GM12865 (cell line): ENCODE measurements around the gene PTGDS.

Experiments
- DNase-seq: peaks from one replicate; pipeline ENCODE4 v3.0.0; 2010; ENCODE audit warnings: low read depth
- H3K4me3 ChIP-seq: 2 replicates; pipeline ENCODE4 v1.5.1; 2011; ENCODE audit warnings: mild to moderate bottlenecking, low read depth, low read length, control low read depth
- TF ChIP-seq, protein P1 (sequence below): IDR thresholded peaks from 2 replicates; pipeline ENCODE4 v1.5.1; 2011; ENCODE audit warnings: low read length, control low read depth, low read depth, inconsistent platforms; ENCODE audit not compliant: insufficient read depth; ENCODE audit errors: missing control alignments

The PTGDS gene

DNA sequence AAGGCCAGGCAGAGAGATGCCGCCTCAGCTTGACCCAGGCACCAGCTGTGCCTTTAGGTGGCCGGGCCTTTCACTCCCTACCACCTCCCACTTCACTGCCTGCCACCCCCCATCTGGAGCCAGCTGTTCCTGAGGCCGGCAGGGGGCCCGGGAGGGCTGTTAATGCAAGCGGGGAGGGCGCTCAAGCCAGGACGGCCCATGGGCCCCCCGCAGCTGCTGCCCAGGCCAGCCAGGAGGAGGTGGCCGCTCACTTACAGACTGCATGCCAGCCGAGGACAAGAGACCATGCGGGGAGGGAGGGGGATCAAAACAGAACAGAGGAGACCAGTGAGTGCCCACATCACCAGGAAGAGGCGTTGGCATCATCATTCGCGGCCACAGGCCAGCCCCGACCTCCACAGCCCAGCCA lies 46.3 kb downstream of the PTGDS start:
- no peak for DNase-seq
- TF ChIP-seq, protein P1, sequence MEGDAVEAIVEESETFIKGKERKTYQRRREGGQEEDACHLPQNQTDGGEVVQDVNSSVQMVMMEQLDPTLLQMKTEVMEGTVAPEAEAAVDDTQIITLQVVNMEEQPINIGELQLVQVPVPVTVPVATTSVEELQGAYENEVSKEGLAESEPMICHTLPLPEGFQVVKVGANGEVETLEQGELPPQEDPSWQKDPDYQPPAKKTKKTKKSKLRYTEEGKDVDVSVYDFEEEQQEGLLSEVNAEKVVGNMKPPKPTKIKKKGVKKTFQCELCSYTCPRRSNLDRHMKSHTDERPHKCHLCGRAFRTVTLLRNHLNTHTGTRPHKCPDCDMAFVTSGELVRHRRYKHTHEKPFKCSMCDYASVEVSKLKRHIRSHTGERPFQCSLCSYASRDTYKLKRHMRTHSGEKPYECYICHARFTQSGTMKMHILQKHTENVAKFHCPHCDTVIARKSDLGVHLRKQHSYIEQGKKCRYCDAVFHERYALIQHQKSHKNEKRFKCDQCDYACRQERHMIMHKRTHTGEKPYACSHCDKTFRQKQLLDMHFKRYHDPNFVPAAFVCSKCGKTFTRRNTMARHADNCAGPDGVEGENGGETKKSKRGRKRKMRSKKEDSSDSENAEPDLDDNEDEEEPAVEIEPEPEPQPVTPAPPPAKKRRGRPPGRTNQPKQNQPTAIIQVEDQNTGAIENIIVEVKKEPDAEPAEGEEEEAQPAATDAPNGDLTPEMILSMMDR, result no peak
- H3K4me3 ChIP-seq, result no peak overlapping the region

DNA sequence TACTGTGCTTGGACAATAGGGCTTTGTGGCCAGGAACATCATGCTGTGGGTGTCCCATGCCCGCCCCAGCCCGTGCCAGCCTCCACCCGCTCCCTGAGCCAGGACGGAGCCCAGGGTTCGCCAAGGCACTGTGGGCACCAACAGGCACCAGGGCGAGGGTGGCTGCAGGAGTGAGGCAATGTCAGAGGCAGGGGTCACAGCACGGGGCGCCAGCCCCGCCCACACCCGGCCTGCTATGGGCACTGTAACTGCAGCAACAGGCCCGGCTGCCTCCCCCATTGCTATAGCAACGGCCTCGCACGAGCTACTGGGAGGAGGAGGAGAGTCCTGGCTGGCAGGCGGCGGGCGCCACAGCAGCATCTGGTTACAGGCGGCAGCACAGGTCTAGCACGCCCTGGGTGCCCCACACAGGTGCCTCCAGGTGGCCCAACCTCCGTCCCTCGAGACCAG lies 48.2 kb downstream of the PTGDS start:
- DNase-seq, result peak; percentile 54
- no peak overlapping the region for H3K4me3 ChIP-seq

DNA sequence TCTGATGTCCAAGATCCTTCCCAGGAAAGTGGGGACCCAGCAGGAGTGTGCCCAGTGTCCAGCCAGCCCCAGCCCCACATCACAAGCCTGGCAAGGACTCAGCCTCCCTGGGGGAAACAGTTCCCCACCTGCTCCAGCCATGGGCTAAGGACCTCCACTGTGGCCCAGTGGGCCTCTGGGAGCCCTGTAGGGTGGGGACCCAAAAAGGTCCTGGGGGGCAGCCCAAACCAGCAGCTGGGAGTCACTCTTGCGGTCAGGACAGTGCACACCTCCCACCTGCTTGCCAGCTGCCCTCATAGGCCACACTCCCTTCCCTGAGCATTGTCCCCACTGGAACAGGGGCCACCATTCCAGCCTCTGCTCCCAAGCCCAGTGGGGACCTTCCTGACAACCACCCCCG lies 49.1 kb downstream of the PTGDS start:
- no peak overlapping the region for H3K4me3 ChIP-seq

More for the DNA sequence above, 48.2 kb downstream of the PTGDS start:
- TF ChIP-seq, protein P1, result no peak

DNA sequence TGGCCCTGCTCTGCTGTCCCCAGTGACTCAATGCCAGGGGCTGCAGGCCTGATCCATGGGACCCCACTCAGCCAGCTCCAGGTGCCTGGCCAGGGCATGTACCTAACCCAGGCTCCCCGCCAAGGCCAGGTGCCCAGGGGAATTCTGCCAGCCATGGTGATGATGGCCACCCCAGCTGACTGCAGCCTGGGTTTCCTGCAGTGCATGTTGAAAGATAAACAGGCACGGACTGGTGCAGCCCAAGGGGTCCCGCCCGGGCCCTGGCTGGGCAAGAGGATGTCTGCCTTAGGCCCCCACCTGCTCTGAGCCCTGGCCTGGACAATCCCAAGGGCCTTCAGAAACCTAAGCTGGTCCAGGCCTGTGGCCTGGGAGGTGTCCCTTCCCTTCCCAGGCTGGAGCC lies 49.5 kb downstream of the PTGDS start:
- no peak overlapping the region for H3K4me3 ChIP-seq
- TF ChIP-seq, protein P1, result no peak
- no peak for DNase-seq

More for the DNA sequence above, 49.1 kb downstream of the PTGDS start:
- TF ChIP-seq, protein P1, result no peak
- no peak for DNase-seq

DNA sequence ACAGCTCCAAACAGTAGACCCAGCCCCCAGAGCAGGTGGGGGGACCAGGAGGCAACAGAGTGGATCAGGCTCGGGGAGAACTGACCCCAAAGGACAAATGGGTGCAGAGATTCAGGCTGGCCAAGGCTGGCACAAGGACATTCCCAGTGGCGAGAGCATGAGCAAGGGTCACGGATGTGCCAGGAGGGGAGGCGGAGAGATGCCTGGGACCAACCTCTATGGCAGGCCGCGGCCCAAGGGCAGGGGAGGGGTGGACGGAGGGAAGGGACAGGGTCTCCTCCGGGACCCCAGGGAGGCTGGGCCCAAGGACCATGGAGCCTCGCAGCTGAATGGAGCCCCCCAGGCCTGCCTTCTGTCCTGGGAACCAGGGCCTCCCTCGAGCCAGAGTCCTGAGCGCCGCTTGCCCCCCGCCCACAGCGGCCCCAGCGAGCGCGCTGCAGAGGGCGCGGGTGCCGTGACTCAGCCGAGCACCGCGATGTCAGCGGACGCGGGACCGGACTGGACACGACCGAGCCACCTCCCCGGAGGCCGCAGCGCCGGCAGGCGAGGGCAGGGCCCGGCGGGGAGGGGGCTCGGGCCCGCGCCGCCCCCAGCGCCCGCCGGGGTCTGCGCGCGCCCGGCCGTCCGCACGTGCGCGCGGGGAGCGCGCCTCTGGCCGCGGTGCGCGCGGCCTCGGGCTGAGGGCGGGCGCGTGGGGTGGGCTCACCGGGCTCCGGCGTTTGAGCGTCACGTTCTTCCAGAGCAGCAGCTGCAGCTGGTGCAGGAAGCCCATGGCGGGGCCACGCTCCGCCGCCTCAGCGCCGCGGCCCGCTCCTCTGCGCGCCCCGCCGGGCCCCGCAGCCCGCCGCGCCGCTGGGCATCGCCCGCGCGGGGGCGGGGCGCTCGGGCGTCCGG lies 50.3 kb downstream of the PTGDS start, which contains the start of gene ABCA2:
ABCA2 (minus strand) TSS at position 869 of the 894 bp plus-strand sequence; CDS start at position 772, 97 bp downstream.
- TF ChIP-seq, protein P1, result no peak
- DNase-seq, result no peak
- H3K4me3 ChIP-seq, result peak within 1 kb of the TSS; percentile 10; the same call in 1 of the 2 replicates

DNA sequence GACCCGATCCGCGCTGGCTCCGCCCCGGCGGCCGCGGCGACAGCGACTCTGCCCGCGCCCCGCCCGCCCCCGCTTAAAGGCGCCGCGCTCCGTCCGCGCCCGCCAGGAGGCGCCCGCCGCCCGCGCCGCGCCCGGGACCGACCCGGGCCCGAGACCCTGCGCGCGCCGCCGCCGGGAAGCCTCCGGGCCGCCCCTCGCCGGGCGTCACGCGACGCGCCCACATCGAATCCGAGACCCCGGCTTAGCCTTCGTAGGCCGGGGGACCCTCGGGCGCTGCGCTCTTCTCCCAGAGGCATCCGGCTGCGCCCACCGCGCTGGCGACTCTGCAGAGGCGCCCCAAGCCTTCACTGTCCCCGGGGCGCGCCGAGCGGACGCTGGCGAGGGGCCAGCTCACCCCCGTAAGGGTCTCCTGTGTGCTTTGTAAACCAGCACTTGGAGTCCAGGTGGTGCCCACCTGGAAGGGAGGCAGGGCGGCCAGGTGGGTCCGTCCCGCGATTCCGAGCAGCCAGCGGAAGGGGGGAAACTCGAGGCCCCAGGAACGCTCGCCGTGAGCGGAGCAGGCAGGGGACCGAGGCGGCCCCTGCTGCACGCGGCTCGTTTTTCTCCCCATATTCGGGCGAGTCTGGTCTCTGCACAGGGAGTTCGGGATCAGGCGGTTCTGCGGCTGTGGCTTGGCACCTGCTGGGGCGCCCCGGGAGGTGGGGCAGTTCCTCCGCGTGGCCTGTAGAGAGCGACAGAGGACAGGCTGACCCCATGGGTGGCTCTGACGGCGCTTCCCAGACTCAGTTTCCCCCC lies 51.2 kb downstream of the PTGDS start:
- peak overlapping the region; percentile 10; the same call in 1 of the 2 replicates for H3K4me3 ChIP-seq
- TF ChIP-seq, protein P1, result peak; percentile 60
- peak; percentile 62 for DNase-seq
